Left lung (tissue), 10 donors: ENCODE measurements around the gene DNAJC13. TPM values are rescaled to one million over a fixed set of nuclear protein-coding genes. Genes with fewer than 3 reads are reported as not detected.

ENCODE experiments used
- ATAC-seq: fragments of 200-7000 bp; cut with Tn5 transposase; one replicate; pipeline ENCODE4 v1.9.1; 2020; ENCODE audit warnings: moderate library complexity
- DNase-seq, 4 donors: peaks; one replicate each; pipeline ENCODE4 v3.0.0-alpha.2; 2013 to 2020
- H3K27ac ChIP-seq, 2 donors: fragments of 200-600 bp; sonication (generic) in 1 of 2; one replicate each; pipeline versions ENCODE4 v1.5.0 to v1.8.0; 2020 to 2021
- H3K27me3 ChIP-seq, 2 donors: fragments of 200-600 bp; sonication (generic) in 1 of 2; one replicate each; pipeline versions ENCODE4 v1.5.0 to v1.8.0; 2020 to 2021
- H3K36me3 ChIP-seq, 2 donors: fragments of 200-600 bp; sonication (generic) in 1 of 2; one replicate each; pipeline versions ENCODE4 v1.5.0 to v1.8.0; 2020 to 2021
- H3K4me1 ChIP-seq, 2 donors: fragments of 200-600 bp; one replicate each; pipeline ENCODE4 v1.8.0; 2021
- H3K4me3 ChIP-seq, 2 donors: fragments of 200-600 bp; sonication (generic) in 1 of 2; one replicate each; pipeline versions ENCODE4 v1.5.0 to v1.8.0; 2020 to 2021; ENCODE audit warnings: mild to moderate bottlenecking in 1 of 2
- H3K9me3 ChIP-seq, 2 donors: fragments of 200-600 bp; sonication (generic) in 1 of 2; one replicate each; pipeline versions ENCODE4 v1.5.0 to v1.8.0; 2020 to 2021
- CTCF ChIP-seq, 2 donors: fragments of 200-600 bp; sonication (generic) in 1 of 2; IDR thresholded peaks; one replicate each; pipeline versions ENCODE4 v1.5.0 to v1.8.0; 2021; ENCODE audit warnings: antibody characterized with exemption in 2 of 2
- intact Hi-C, 2 donors: fragments of 100-400 bp; cut with DNase I; formaldehyde crosslinking; loops; one replicate each; pipeline versions ENCODE4 v1.11.2 to v1.14.2; 2022
- polyA plus RNA-seq, 6 donors: library from polyadenylated mRNA; unstranded; fragments of 120-200 nt; gene quantifications; one replicate each; pipeline ENCODE4 v1.2.1, GENCODE V29; 2013; ENCODE audit not compliant: insufficient read length in 6 of 6
- total RNA-seq, 2 donors: library from RNA; stranded (reverse); fragmentation: NEBNext Ultra II Directional; extraction: Animal tissue kit (Norgen Biotek cat#: 25700); gene quantifications; one replicate each; pipeline ENCODE4 v1.2.1, GENCODE V29; 2021
- donor health status: DM: no; HTN: yes; CAD: no.
- donor health status: DM: no; HTN: no; CAD: no.

DNAJC13 gene
- total and polyA plus RNA-seq, 8 donors: 41.2 to 64.0 (median 55.1) TPM

- TF ChIP-seq CTCF (IDR thresholded peaks at IDR 0.05): no peak
- H3K27me3 ChIP-seq: no peaks in the 10 kb centered on the region
- H3K4me3 ChIP-seq: no peak overlapping the region
- DNase-seq (no peak), ATAC-seq (no peak)
- H3K27ac ChIP-seq: no peak overlapping the region
- H3K9me3 ChIP-seq: no peaks in the 10 kb centered on the region
- no peaks in the 10 kb centered on the region for H3K4me1 ChIP-seq
- peaks cover 0 to 94% of the 10 kb centered on the region in 2 donors for H3K36me3 ChIP-seq
- intact Hi-C loops: no loop called here
Measured at GRCh38 chr3:132521901-132522300, 104.6 kb downstream of the DNAJC13 start.

- ATAC-seq (no peak), DNase-seq (no peak)
- Histone ChIP-seq H3K4me3 (no peak overlapping the region), H3K36me3 (peaks cover 0 to 93% of the 10 kb centered on the region in 2 donors), H3K4me1 (no peaks in the 10 kb centered on the region), H3K27me3 (no peaks in the 10 kb centered on the region), H3K27ac (no peak overlapping the region), H3K9me3 (no peaks in the 10 kb centered on the region)
- no peak for TF ChIP-seq CTCF (IDR thresholded peaks at IDR 0.05)
- intact Hi-C loops: no loop called here
Measured at GRCh38 chr3:132522353-132522752, 105.1 kb downstream of the DNAJC13 start.

GRCh38 chr3:132530624-132531023, 113.3 kb downstream of the DNAJC13 start:
- DNase-seq (no peak), ATAC-seq (peak; percentile 59)
- Histone ChIP-seq H3K36me3 (peaks cover 0 to 98% of the 10 kb centered on the region in 2 donors), H3K27ac (no peak overlapping the region), H3K27me3 (no peaks in the 10 kb centered on the region), H3K9me3 (no peaks in the 10 kb centered on the region), H3K4me3 (no peak overlapping the region), H3K4me1 (no peaks in the 10 kb centered on the region)
- TF ChIP-seq CTCF (IDR thresholded peaks at IDR 0.05): no peak
- intact Hi-C loops: no loop called here

- peaks cover 0 to 91% of the 10 kb centered on the region in 2 donors for H3K36me3 ChIP-seq
- no peak overlapping the region for H3K27ac ChIP-seq
- no peak overlapping the region for H3K4me3 ChIP-seq
- intact Hi-C loops: loop anchor here in 1 of 2 donors (5.0 kb wide), 1 partner anchor 111 kb away; no protein-coding TSS in a partner anchor
- no peaks in the 10 kb centered on the region for H3K9me3 ChIP-seq
- peak; percentile 48 to 63 for TF ChIP-seq CTCF (IDR thresholded peaks at IDR 0.05)
- no peaks in the 10 kb centered on the region for H3K27me3 ChIP-seq
- ATAC-seq: peak; percentile 91
- DNase-seq: peak in 3 of 4 donors; percentile 20 to 62 (median 55)
- no peaks in the 10 kb centered on the region for H3K4me1 ChIP-seq
Measured at GRCh38 chr3:132535575-132536441, 118.5 kb downstream of the DNAJC13 start.

GRCh38 chr3:132536442-132537153, 119.3 kb downstream of the DNAJC13 start:
- DNase-seq (no peak), ATAC-seq (no peak)
- Histone ChIP-seq H3K9me3 (no peaks in the 10 kb centered on the region), H3K27ac (no peak overlapping the region), H3K27me3 (no peaks in the 10 kb centered on the region), H3K36me3 (peaks cover 0 to 91% of the 10 kb centered on the region in 2 donors), H3K4me3 (no peak overlapping the region), H3K4me1 (peaks cover 0 to 3% of the 10 kb centered on the region in 2 donors)
- intact Hi-C loops: loop anchor here in 1 of 2 donors (5.0 kb wide), 1 partner anchor 111 kb away; no protein-coding TSS in a partner anchor
- TF ChIP-seq CTCF (IDR thresholded peaks at IDR 0.05): no peak
